Measurements from ENCODE around the gene BANK1. TPM values are rescaled to one million over a fixed set of nuclear protein-coding genes. Genes with fewer than 3 reads are reported as not detected.

The BANK1 gene
- total RNA-seq, 3 donors from 2014 or later (not counting 1 experiment from before 2014, with no cell fraction given) = 2.1 to 3.0 (median 2.4) TPM

DNA sequence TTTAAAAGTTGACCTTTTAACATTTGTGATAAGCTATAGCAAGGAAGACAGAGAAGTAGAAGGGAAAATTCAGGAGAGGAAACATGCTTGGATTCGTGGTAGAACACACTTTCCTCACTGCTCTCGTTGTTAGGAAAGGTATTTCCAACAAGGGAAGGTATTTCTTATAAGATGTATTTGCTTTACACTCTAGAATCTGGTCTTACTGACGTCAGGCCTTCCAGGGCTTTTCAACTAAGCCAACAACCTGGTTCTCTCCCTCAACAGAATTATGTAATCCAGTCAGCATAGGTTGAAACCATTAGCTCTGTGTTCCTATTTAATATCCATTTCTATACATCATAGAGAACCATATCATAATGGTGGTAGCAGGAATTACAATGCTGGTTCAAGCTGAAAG, 312.8 kb downstream of the BANK1 start:
- Histone ChIP-seq H3K9me3 (ENCODE audit: control insufficient read depth, insufficient read depth, low read length) (no peaks in the 10 kb centered on the region), H3K27ac (ENCODE audit: low read length) (no peak overlapping the region), H3K36me3 (ENCODE audit: control insufficient read depth, insufficient read depth, low read length) (no peaks in the 10 kb centered on the region), H3K4me3 (ENCODE audit: low read length) (no peak overlapping the region), H3K27me3 (ENCODE audit: control insufficient read depth, insufficient read depth, low read length) (no peaks in the 10 kb centered on the region), H3K4me1 (ENCODE audit: control insufficient read depth, insufficient read depth, low read length) (no peaks in the 10 kb centered on the region)
- DNase-seq (no peak), ATAC-seq (no peak)
- Mint-ChIP-seq H3K9me3 (peaks cover 3 to 17% of the 10 kb centered on the region in 2 donors), H3K27me3 (ENCODE audit: low read depth in 2 of 2) (no peaks in the 10 kb centered on the region), H3K27ac (no peak overlapping the region), H3K36me3 (peaks cover 11% of the 10 kb centered on the region), H3K4me1 (no peaks in the 10 kb centered on the region), H3K4me3 (no peak overlapping the region)
- WGBS (ENCODE audit: insufficient coverage) = 85% methylated on average over 3 of the region's 3 CpGs
- TF ChIP-seq, protein P1, sequence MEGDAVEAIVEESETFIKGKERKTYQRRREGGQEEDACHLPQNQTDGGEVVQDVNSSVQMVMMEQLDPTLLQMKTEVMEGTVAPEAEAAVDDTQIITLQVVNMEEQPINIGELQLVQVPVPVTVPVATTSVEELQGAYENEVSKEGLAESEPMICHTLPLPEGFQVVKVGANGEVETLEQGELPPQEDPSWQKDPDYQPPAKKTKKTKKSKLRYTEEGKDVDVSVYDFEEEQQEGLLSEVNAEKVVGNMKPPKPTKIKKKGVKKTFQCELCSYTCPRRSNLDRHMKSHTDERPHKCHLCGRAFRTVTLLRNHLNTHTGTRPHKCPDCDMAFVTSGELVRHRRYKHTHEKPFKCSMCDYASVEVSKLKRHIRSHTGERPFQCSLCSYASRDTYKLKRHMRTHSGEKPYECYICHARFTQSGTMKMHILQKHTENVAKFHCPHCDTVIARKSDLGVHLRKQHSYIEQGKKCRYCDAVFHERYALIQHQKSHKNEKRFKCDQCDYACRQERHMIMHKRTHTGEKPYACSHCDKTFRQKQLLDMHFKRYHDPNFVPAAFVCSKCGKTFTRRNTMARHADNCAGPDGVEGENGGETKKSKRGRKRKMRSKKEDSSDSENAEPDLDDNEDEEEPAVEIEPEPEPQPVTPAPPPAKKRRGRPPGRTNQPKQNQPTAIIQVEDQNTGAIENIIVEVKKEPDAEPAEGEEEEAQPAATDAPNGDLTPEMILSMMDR (IDR thresholded peaks at IDR 0.05) = no peak
- intact Hi-C loops (cut with micrococcal nuclease) = no loop called here

DNA sequence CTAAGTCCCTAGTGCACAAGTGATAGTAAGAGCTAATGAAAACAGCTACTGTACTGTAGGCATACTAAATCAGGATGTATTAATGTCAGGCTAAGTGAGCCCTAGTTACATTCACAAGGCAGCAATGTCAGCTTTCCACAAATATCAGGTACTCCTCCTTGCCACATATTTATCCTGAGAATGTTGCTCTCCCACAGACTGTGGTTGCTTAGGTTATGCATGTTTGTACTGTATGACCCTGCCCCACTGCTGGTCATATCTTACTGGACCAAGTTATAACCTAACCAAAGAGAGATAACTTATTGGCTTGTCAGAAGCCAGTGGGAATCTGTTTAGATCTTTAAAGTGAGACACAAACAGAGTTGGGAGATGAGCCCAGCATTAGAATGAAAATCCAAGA, 313.7 kb downstream of the BANK1 start:
- Mint-ChIP-seq H3K9me3 (peaks cover 3 to 17% of the 10 kb centered on the region in 2 donors), H3K27me3 (ENCODE audit: low read depth in 2 of 2) (no peaks in the 10 kb centered on the region), H3K4me3 (no peak overlapping the region), H3K36me3 (peaks cover 11% of the 10 kb centered on the region), H3K4me1 (no peaks in the 10 kb centered on the region), H3K27ac (no peak overlapping the region)
- Histone ChIP-seq H3K4me1 (ENCODE audit: control insufficient read depth, insufficient read depth, low read length) (no peaks in the 10 kb centered on the region), H3K27ac (ENCODE audit: low read length) (no peak overlapping the region), H3K9me3 (ENCODE audit: control insufficient read depth, insufficient read depth, low read length) (no peaks in the 10 kb centered on the region), H3K27me3 (ENCODE audit: control insufficient read depth, insufficient read depth, low read length) (no peaks in the 10 kb centered on the region), H3K36me3 (ENCODE audit: control insufficient read depth, insufficient read depth, low read length) (no peaks in the 10 kb centered on the region), H3K4me3 (ENCODE audit: low read length) (no peak overlapping the region)
- TF ChIP-seq, protein P1 (IDR thresholded peaks at IDR 0.05) = no peak
- ATAC-seq (no peak), DNase-seq (no peak)
- intact Hi-C loops (cut with micrococcal nuclease) = no loop called here

- DNase-seq = no peak
- H3K36me3 ChIP-seq (ENCODE audit: control insufficient read depth, insufficient read depth, low read length) = no peaks in the 10 kb centered on the region
- H3K27me3 Mint-ChIP-seq (ENCODE audit: low read depth in 2 of 2) = no peaks in the 10 kb centered on the region
These were observed 315.5 kb downstream of the BANK1 start for GRCh38 chr4:102105983-102106382.

More at GRCh38 chr4:102105983-102106382, 315.5 kb downstream of the BANK1 start:
- no peak overlapping the region for H3K27ac ChIP-seq (ENCODE audit: low read length)
- peaks cover 3 to 15% of the 10 kb centered on the region in 2 donors for H3K9me3 Mint-ChIP-seq
- no peak overlapping the region for H3K27ac Mint-ChIP-seq
- H3K4me1 ChIP-seq (ENCODE audit: control insufficient read depth, insufficient read depth, low read length) = no peaks in the 10 kb centered on the region
- no peak overlapping the region for H3K4me3 Mint-ChIP-seq
- H3K27me3 ChIP-seq (ENCODE audit: control insufficient read depth, insufficient read depth, low read length) = no peaks in the 10 kb centered on the region
- no peaks in the 10 kb centered on the region for H3K9me3 ChIP-seq (ENCODE audit: control insufficient read depth, insufficient read depth, low read length)
- ATAC-seq = no peak
- intact Hi-C loops (cut with micrococcal nuclease) = no loop called here
- H3K4me3 ChIP-seq (ENCODE audit: low read length) = no peak overlapping the region
- WGBS (ENCODE audit: insufficient coverage) = 75% methylated on average over 1 of the region's 1 CpG
- TF ChIP-seq, protein P1 (IDR thresholded peaks at IDR 0.05) = no peak
- no peaks in the 10 kb centered on the region for H3K4me1 Mint-ChIP-seq
- peaks cover 11% of the 10 kb centered on the region for H3K36me3 Mint-ChIP-seq
